HG03521 (cell line): ENCODE measurements around the gene HBG1.

ENCODE experiments used
- ATAC-seq: cut with Tn5 transposase; IDR thresholded peaks from one replicate; pipeline ENCODE4 v1.9.1; 2021; ENCODE audit warnings: mild to moderate bottlenecking, moderate library complexity; ENCODE audit not compliant: unreplicated experiment

HBG1 gene

GRCh38 chr11:5229356-5229755, 20.3 kb downstream of the HBG1 start:
- no peak for ATAC-seq

GRCh38 chr11:5228124-5228523, 21.5 kb downstream of the HBG1 start:
- no peak for ATAC-seq

GRCh38 chr11:5227681-5228080, 22.0 kb downstream of the HBG1 start:
- no peak for ATAC-seq

GRCh38 chr11:5226732-5227310, 22.8 kb downstream of the HBG1 start, which contains the start of gene HBB:
Gene HBB (minus strand): TSS chr11:5227071. CDS start chr11:5227021, 50 bp downstream.
- no peak for ATAC-seq

- ATAC-seq: no peak
Measured at GRCh38 chr11:5225480-5225871, 24.2 kb downstream of the HBG1 start.

GRCh38 chr11:5224538-5225479, 24.8 kb downstream of the HBG1 start:
- ATAC-seq: no peak

GRCh38 chr11:5223686-5224085, 26.0 kb downstream of the HBG1 start:
- ATAC-seq: no peak

GRCh38 chr11:5223146-5223545, 26.5 kb downstream of the HBG1 start:
- no peak for ATAC-seq

- ATAC-seq: no peak
Measured at GRCh38 chr11:5210376-5210885, 39.2 kb downstream of the HBG1 start.

- ATAC-seq: no peak
Measured at GRCh38 chr11:5204787-5205186, 44.9 kb downstream of the HBG1 start.

- ATAC-seq: no peak
Measured at GRCh38 chr11:5203366-5203765, 46.3 kb downstream of the HBG1 start.

GRCh38 chr11:5200582-5200981, 49.1 kb downstream of the HBG1 start, which contains the start of gene OR51V1:
Gene OR51V1 (minus strand): TSS chr11:5200682. CDS start chr11:5200682, 0 bp downstream.
- no peak for ATAC-seq

- ATAC-seq: no peak
Measured at GRCh38 chr11:5198285-5198684, 51.4 kb downstream of the HBG1 start.
